CD14-positive monocyte (primary cell): ENCODE measurements around the gene SPINK1. TPM values are rescaled to one million over a fixed set of nuclear protein-coding genes. Genes with fewer than 3 reads are reported as not detected.
"Not testable (repeated sequence)": the region's sequence is repeated elsewhere in the genome, so short reads cannot be mapped to it uniquely, and the experiment has no call there.

Experiments
- DNase-seq, 3 donors: peaks; one replicate each; pipeline ENCODE4 v3.0.0-alpha.2; 2011 to 2022
- H2AFZ ChIP-seq: 2 replicates; pipeline ENCODE4 v1.6.0; 2012; ENCODE audit warnings: mild to moderate bottlenecking, low read depth, low read length, inconsistent platforms; ENCODE audit not compliant: insufficient read depth, poor library complexity, severe bottlenecking
- H3K27ac ChIP-seq, 2 donors: 1 replicate in 1 of 2; 2 replicates in 1 of 2; pipeline ENCODE4 v1.5.1; 2012 to 2013; ENCODE audit warnings: low read length in 2 of 2, control low read depth in 1 of 2, inconsistent platforms in 1 of 2, low read depth in 1 of 2, mild to moderate bottlenecking in 1 of 2
- H3K27me3 ChIP-seq, 2 donors: one replicate each; pipeline versions ENCODE4 v1.6.0 to v1.6.1; 2011 to 2013; ENCODE audit warnings: low read length in 2 of 2; ENCODE audit not compliant: control insufficient read depth in 2 of 2, insufficient read depth in 2 of 2
- H3K36me3 ChIP-seq, 2 donors: replicated peaks in 1 of 2; 1 replicate in 1 of 2; 2 replicates in 1 of 2; pipeline versions ENCODE4 v1.5.1 to v1.6.1; 2012 to 2013; ENCODE audit warnings: low read length in 2 of 2, control low read depth in 1 of 2, inconsistent platforms in 1 of 2, mild to moderate bottlenecking in 1 of 2; ENCODE audit not compliant: insufficient read depth in 2 of 2, control insufficient read depth in 1 of 2
- H3K4me1 ChIP-seq, 2 donors: 1 replicate in 1 of 2; 2 replicates in 1 of 2; pipeline versions ENCODE4 v1.5.1 to v1.6.1; 2012 to 2013; ENCODE audit warnings: low read length in 2 of 2, control low read depth in 1 of 2, inconsistent platforms in 1 of 2, mild to moderate bottlenecking in 1 of 2, moderate library complexity in 1 of 2; ENCODE audit not compliant: insufficient read depth in 2 of 2, control insufficient read depth in 1 of 2
- H3K4me2 ChIP-seq: replicated peaks from 2 replicates; pipeline ENCODE3; 2012; ENCODE audit warnings: low read length, moderate library complexity, mild to moderate bottlenecking; ENCODE audit not compliant: poor library complexity, severe bottlenecking; ENCODE audit errors: extremely low read depth
- H3K4me3 ChIP-seq, 3 experiments: fragments of 200-600 bp in 1 of 3; sonication (generic) in 1 of 3; replicated peaks in 1 of 3; 1 replicate in 2 of 3; 2 replicates in 1 of 3; pipeline ENCODE4 v1.5.1; 2011 to 2013; ENCODE audit warnings: low read length in 3 of 3, mild to moderate bottlenecking in 3 of 3, control low read depth in 2 of 3, low read depth in 2 of 3, inconsistent platforms in 1 of 3, moderate library complexity in 1 of 3
- H3K79me2 ChIP-seq: 2 replicates; pipeline ENCODE4 v1.6.0; 2012; ENCODE audit warnings: mild to moderate bottlenecking, control low read depth, inconsistent platforms, low read length, moderate library complexity; ENCODE audit not compliant: insufficient read depth
- H3K9ac ChIP-seq: 2 replicates; pipeline ENCODE4 v1.6.0; 2017; ENCODE audit warnings: low read length, mild to moderate bottlenecking; ENCODE audit not compliant: insufficient read depth, poor library complexity, severe bottlenecking
- H3K9me3 ChIP-seq, 2 donors: replicated peaks in 1 of 2; 1 replicate in 1 of 2; 2 replicates in 1 of 2; pipeline versions ENCODE4 v1.5.1 to v1.6.1; 2012 to 2013; ENCODE audit warnings: low read length in 2 of 2, control low read depth in 1 of 2; ENCODE audit not compliant: control insufficient read depth in 1 of 2, insufficient read depth in 1 of 2
- H4K20me1 ChIP-seq: 2 replicates; pipeline ENCODE4 v1.6.0; 2012; ENCODE audit warnings: mild to moderate bottlenecking, low read length, control low read depth, moderate library complexity; ENCODE audit not compliant: insufficient read depth
- H3K27ac Mint-ChIP-seq, 7 donors: one replicate each; pipeline ENCODE4 v1.8.0; 2020; ENCODE audit warnings: mild to moderate bottlenecking in 7 of 7, mixed read lengths in 7 of 7, moderate library complexity in 6 of 7, inconsistent platforms in 2 of 7
- H3K27me3 Mint-ChIP-seq, 3 donors: one replicate each; pipeline ENCODE4 v1.8.0; 2021 to 2022; ENCODE audit warnings: low read depth in 3 of 3, mild to moderate bottlenecking in 3 of 3, mixed read lengths in 3 of 3, moderate library complexity in 3 of 3, inconsistent platforms in 1 of 3
- H3K36me3 Mint-ChIP-seq, 2 donors: one replicate each; pipeline ENCODE4 v1.8.0; 2020; ENCODE audit warnings: mixed read lengths in 2 of 2, inconsistent platforms in 1 of 2, mild to moderate bottlenecking in 1 of 2
- H3K4me1 Mint-ChIP-seq: one replicate; pipeline ENCODE4 v1.8.0; 2020; ENCODE audit warnings: mild to moderate bottlenecking, mixed read lengths
- H3K4me3 Mint-ChIP-seq, 2 donors: one replicate each; pipeline ENCODE4 v1.8.0; 2020; ENCODE audit warnings: mild to moderate bottlenecking in 2 of 2, mixed read lengths in 2 of 2, moderate library complexity in 1 of 2
- H3K9me3 Mint-ChIP-seq, 7 donors: one replicate each; pipeline ENCODE4 v1.8.0; 2020 to 2022; ENCODE audit warnings: mixed read lengths in 7 of 7, mild to moderate bottlenecking in 6 of 7, moderate library complexity in 6 of 7, inconsistent platforms in 2 of 7
- WGBS: methylation state at CpG from one replicate; pipeline ENCODE4 v1.1.5; 2013; ENCODE audit warnings: missing lambda C conversion rate; ENCODE audit not compliant: insufficient coverage; 5-methylcytosine and 5-hydroxymethylcytosine counted together
- intact Hi-C, 2 donors: fragments of 100-400 bp; cut with micrococcal nuclease; formaldehyde crosslinking; loops; one replicate each; pipeline versions ENCODE4 v1.15.0 to v1.15.1; 2023
- polyA plus RNA-seq, 3 donors: library from polyadenylated mRNA; depleted of rRNA in 1 of 3; unstranded in 2 of 3; stranded (reverse) in 1 of 3; fragments of 300-500 nt in 2 of 3; fragments of >200 nt in 1 of 3; fragmentation: Illumina TruSeq in 2 of 3; gene quantifications; 1 replicate in 2 of 3; 2 replicates in 1 of 3; pipeline ENCODE4 v1.2.3, GENCODE V29; 2012 to 2021
- TF ChIP-seq, protein P1 (sequence below): fragments of 200-600 bp; IDR thresholded peaks from one replicate; pipeline ENCODE4 v1.8.0; 2022; ENCODE audit warnings: antibody characterized with exemption, mild to moderate bottlenecking

SPINK1 gene
- polyA plus RNA-seq, 3 donors: not detected

DNA sequence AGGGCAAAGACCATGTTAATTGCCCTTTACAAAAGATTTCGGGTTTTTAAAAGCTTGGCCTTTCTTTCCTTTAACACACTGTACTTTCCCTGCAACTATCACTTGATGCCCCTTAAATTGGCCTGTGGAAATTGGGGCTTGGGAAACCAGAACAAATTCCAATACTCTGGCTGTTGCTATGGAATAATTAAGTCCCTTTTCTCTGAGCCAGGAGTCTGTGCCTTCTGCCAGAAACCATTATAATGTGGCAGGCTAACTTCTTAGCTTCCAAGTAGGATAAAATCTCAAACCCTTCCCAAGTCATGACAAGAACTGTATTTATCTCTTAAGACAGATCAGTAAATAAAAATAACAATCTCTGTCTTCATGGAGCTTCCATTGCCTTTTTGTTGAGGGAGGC lies 1.1 kb upstream of the SPINK1 start:
- Histone ChIP-seq H2AFZ (no peak overlapping the region), H3K4me3 (no peak overlapping the region), H3K27ac (no peak overlapping the region), H3K9me3 (no peaks in the 10 kb centered on the region), H3K27me3 (no peaks in the 10 kb centered on the region), H3K4me2 (no peak overlapping the region), H3K79me2 (no peaks in the 10 kb centered on the region), H3K36me3 (no peaks in the 10 kb centered on the region), H4K20me1 (no peaks in the 10 kb centered on the region), H3K9ac (no peak overlapping the region), H3K4me1 (no peaks in the 10 kb centered on the region)
- Mint-ChIP-seq H3K4me1 (no peaks in the 10 kb centered on the region), H3K36me3 (no peaks in the 10 kb centered on the region), H3K9me3 (peaks cover 0 to under 1% (median 0%) of the 10 kb centered on the region in 7 donors), H3K27ac (no peak overlapping the region), H3K27me3 (peaks cover under 1 to 2% (median under 1%) of the 10 kb centered on the region in 3 donors), H3K4me3 (no peak overlapping the region)
- no peak for DNase-seq
- intact Hi-C loops: no loop called here
- WGBS: no CpG with 5 or more reads among the region's 1 CpG
- TF ChIP-seq, protein P1, sequence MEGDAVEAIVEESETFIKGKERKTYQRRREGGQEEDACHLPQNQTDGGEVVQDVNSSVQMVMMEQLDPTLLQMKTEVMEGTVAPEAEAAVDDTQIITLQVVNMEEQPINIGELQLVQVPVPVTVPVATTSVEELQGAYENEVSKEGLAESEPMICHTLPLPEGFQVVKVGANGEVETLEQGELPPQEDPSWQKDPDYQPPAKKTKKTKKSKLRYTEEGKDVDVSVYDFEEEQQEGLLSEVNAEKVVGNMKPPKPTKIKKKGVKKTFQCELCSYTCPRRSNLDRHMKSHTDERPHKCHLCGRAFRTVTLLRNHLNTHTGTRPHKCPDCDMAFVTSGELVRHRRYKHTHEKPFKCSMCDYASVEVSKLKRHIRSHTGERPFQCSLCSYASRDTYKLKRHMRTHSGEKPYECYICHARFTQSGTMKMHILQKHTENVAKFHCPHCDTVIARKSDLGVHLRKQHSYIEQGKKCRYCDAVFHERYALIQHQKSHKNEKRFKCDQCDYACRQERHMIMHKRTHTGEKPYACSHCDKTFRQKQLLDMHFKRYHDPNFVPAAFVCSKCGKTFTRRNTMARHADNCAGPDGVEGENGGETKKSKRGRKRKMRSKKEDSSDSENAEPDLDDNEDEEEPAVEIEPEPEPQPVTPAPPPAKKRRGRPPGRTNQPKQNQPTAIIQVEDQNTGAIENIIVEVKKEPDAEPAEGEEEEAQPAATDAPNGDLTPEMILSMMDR: no peak

DNA sequence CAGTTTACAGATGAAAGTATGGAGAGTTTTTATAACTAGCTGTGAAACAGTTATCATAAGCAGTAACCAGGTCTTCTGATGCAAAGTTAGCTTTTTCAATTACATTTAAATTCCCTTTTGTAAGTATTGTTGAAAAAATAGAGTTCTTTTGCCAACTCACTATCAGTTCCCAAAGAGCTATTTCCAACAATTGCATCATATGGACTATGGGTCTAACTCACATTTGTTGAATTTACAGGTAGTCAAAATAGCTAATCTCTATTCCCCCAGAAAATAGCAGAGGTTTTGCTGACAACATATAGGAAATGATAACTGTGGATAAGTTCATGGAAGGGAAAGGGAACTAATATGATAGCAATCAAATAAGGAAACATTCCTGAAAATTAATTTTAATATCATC lies 1.4 kb downstream of the SPINK1 start:
- Histone ChIP-seq H3K4me2 (no peak overlapping the region), H3K4me3 (no peak overlapping the region), H3K27me3 (no peaks in the 10 kb centered on the region), H3K36me3 (no peaks in the 10 kb centered on the region), H3K4me1 (no peaks in the 10 kb centered on the region), H4K20me1 (no peaks in the 10 kb centered on the region), H2AFZ (no peak overlapping the region), H3K9ac (no peak overlapping the region), H3K9me3 (no peaks in the 10 kb centered on the region), H3K27ac (no peak overlapping the region), H3K79me2 (no peaks in the 10 kb centered on the region)
- Mint-ChIP-seq H3K4me3 (no peak overlapping the region), H3K4me1 (no peaks in the 10 kb centered on the region), H3K27me3 (peaks cover 0 to 2% (median 0%) of the 10 kb centered on the region in 3 donors), H3K27ac (no peak overlapping the region), H3K36me3 (no peaks in the 10 kb centered on the region), H3K9me3 (no peaks in the 10 kb centered on the region)
- TF ChIP-seq, protein P1: no peak
- intact Hi-C loops: no loop called here
- DNase-seq: no peak

DNA sequence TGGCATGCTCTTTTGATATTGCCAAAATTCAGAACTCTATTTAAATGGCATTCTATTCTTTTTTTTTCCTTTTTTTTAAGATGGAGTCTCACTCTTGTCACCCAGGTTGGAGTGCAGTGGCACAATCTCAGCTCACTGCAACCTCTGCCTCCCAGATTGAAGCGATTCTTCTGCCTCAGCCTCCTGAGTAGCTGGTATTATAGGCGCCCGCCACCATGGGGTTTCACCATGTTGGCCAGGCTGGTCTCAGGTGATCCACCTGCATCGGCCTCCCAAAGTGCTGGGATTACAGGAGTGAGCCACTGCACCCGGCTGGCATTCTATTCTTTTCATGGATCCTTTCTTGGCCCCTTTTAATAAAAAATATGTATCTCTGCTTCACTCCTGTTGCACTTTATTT lies 4.5 kb downstream of the SPINK1 start:
- not testable (repeated sequence) for H3K27me3 ChIP-seq, H3K27me3 Mint-ChIP-seq, H3K36me3 ChIP-seq, H3K9me3 Mint-ChIP-seq, H2AFZ ChIP-seq, H3K36me3 Mint-ChIP-seq, H3K9me3 ChIP-seq, H3K79me2 ChIP-seq, H3K9ac ChIP-seq, H3K4me3 Mint-ChIP-seq, H3K4me1 Mint-ChIP-seq, DNase-seq, H3K27ac ChIP-seq, H4K20me1 ChIP-seq, H3K4me3 ChIP-seq, H3K27ac Mint-ChIP-seq, H3K4me1 ChIP-seq, H3K4me2 ChIP-seq
- WGBS: 98% methylated on average over 5 of the region's 5 CpGs
- intact Hi-C loops: loop anchor here in 1 of 2 donors (10.0 kb wide), 1 partner anchor 62 kb away; no protein-coding TSS in a partner anchor
